GM20431 (cell line): ENCODE measurements around the gene ASPHD2.
"Not testable (repeated sequence)": the region's sequence is repeated elsewhere in the genome, so short reads cannot be mapped to it uniquely, and the experiment has no call there.

Source experiments
- in situ Hi-C: fragments of 300-500 bp; cut with MseI, MboI; formaldehyde crosslinking; loops from one replicate; pipeline ENCODE4 v1.15.0; 2020; ENCODE audit warnings: low sequenced_read_pairs; ENCODE audit not compliant: unreplicated experiment

Gene ASPHD2

GRCh38 chr22:26414347-26414746, 14.7 kb upstream of the ASPHD2 start:
- in situ Hi-C loops = no loop called here

GRCh38 chr22:26416256-26416655, 12.8 kb upstream of the ASPHD2 start:
- in situ Hi-C loops = no loop called here

- in situ Hi-C loops = no loop called here
Observed at GRCh38 chr22:26416670-26417276, 12.3 kb upstream of the ASPHD2 start.

DNA sequence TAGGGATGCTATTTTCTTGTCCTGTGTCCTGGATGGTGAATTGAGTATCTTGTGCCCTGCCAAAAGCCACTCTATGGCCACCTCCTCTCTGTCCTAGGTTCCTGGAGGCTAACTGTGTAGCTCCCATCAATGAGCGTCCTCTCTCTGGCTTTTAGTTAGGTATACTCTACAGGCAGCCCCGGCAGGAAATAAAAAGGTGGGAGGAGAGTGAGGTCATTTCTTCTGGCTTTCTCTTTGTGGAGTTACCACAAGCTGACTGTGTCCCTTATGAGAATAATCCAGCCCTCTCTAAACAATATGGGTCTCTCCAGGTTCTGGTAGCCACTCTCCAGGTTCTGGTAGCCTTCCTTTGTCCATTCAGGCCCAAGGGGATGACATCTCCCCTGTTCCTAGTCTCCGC, 11.7 kb upstream of the ASPHD2 start:
- in situ Hi-C loops = no loop called here

DNA sequence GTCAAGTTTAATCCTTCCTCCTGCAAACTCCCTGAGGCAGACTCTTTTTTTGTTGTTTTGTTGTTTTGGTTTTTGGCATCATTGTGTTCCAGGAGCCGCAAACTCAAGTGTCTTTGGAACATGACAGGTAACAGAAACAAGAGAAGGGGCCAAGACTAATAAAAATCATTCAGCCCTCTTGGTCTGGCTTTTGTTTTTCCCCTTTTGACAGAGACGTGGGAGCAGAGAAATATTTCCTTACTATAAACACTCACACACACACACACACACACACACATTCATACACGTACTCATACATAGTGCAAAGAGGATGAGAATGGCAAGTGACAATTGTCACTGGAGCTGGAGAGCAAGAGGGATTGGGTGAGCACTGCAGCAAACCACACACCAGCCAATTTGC, 10.4 kb upstream of the ASPHD2 start:
- in situ Hi-C loops = no loop called here

- in situ Hi-C loops = no loop called here
Observed at GRCh38 chr22:26426924-26427323, 2.1 kb upstream of the ASPHD2 start.

DNA sequence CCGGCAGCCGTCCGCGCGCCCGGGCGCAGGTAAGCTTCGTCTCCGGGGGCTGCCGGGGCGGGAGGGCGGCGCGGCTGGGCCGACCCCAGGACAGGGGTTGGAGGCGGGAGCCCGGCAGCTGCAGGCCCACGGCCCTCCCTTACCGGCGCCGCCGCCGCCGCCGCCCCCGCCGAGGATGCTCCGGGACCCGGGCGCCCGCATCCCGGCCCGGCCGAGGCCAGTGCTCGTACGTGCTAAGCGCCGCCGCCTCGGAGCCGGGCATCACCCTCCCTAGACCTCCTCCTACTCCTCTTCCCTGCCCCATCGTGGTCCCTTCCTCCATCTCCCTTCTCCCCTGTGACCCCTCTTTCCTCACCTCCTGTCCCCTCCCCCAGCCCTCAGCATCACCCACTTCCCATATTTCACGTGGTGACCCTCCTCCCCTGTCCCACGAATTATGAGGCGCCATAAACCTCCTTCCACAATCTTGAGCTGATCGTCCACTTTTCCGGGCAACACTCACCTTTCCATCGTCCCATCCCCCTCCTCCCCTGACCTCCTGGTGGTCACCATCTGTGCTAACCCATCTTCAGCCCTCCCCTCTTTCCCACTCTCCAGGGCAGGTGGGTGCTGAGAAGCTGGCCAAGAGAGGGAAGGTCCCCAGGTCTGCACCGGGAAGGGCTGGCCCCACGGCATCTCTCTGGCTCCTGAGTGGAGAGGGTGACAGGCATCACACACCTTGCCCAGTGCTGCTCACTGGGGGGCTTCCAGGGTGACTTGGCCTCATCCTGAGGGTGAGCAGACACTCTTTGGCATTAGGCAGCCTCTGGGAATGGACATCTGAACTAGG, 612 bp downstream of the ASPHD2 start:
- in situ Hi-C loops = no loop called here

GRCh38 chr22:26430600-26430999, 1.5 kb downstream of the ASPHD2 start:
- in situ Hi-C loops = no loop called here

- in situ Hi-C loops = no loop called here
Observed at GRCh38 chr22:26431261-26431995, 2.4 kb downstream of the ASPHD2 start.

DNA sequence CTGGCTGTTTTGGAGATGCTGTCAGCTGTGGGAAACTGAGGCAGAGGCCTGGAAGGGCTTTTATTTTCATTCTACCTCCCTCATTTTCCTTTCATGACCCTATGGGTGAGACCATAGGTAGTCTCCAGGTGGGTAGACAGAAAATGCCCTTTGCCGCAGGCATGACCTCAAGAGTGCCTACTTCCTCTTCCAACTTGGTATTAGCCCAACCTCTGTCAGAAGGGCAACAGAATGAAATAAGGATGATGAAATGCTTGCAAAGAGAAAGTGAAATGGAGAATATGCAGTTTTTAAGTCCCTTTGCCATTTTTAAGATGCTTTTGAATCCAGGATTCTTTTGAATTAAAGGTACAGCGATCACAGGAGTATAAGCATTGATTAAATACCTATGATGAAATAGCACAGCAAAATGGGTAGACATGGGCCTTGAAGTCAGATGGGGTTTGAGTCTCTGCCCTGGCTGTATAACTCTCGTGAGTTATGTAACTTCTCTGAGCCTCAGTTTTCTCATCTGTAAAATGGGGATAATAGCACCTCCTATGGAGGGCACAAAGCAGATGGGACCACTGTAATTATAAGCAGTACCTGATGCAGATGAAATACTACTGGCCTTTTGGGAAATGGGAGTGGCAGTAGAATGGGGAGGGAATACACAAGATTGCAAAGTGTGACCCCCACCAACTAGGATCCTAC, 3.7 kb downstream of the ASPHD2 start:
- in situ Hi-C loops = no loop called here

GRCh38 chr22:26433805-26434204, 4.7 kb downstream of the ASPHD2 start:
- in situ Hi-C loops = no loop called here

DNA sequence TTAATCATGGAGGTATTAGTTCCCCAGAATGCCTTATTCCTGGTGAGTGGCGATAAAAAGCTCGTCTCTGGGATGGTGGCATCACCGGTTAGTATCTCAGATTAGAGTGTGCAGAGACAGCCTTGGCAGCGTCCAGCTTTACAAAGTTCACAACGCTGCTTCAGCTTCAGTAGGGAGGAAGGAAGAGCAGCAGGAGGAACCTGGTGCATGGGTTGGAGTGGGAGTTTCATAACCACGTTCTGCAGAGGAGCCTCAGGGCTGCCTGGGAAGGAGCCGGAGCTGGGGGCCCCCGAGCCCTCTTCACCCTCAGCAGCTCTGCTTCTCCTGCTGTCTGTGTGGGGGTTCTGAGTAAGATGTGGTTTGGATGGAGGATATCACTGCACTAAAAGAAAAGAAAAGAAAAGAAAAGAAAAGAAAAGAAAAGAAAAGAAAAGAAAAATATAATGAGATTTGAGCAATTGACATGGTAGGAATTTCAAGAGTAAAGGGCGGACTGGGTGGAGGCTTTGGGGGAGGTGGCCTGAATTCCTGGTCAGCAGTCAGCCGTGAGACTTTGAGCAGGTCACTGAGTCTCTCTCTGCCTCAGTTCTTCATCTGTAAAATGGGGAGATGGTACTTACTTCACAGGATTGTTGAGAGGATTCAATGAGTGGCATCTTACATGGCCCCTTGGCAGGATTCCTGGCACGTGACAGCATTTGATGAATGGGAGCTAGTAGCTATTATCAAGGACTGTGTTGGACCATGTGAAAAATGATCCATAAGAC, 6.5 kb downstream of the ASPHD2 start:
- in situ Hi-C loops = no loop called here

GRCh38 chr22:26436903-26437515, 7.9 kb downstream of the ASPHD2 start:
- in situ Hi-C loops = no loop called here

GRCh38 chr22:26437694-26438392, 8.8 kb downstream of the ASPHD2 start:
- in situ Hi-C loops = no loop called here

DNA sequence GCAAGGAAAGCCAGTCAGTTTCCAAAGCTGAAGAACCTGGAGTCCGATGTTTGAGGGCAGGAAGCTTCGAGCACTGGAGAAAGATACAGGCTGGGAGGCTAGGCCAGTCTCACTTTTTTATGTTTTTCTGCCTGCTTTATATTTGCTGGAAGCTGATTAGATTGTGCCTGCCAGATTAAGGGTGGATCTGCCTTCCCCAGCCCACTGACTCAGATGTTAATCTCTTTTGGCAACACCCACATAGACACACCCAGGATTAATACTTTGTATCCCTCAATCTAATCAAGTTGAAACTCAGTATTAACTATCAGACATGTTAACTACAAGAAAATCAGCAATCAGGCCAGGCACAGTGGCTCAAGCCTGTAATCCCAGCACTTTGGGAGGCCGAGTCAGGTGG, 9.7 kb downstream of the ASPHD2 start:
- in situ Hi-C loops = not testable (repeated sequence)

GRCh38 chr22:26439559-26439958, 10.5 kb downstream of the ASPHD2 start:
- in situ Hi-C loops = no loop called here

- in situ Hi-C loops = no loop called here
Observed at GRCh38 chr22:26442086-26442756, 13.2 kb downstream of the ASPHD2 start.
